PC-9 (cell line): ENCODE results near the gene ANKRD10. TPM values are rescaled to one million over a fixed set of nuclear protein-coding genes. Genes with fewer than 3 reads are reported as not detected.

Source experiments
- BruUV-seq: library from RNA; stranded (reverse); fragments of 400-500 nt; replicated peaks from 2 replicates; lab custom pipeline; 2021; lab: Mats Ljungman, UMichigan
- CTCF ChIA-PET: fragments of 300-600 bp; sonication (Branson Sonifier 250); formaldehyde crosslinking; loops from one replicate; lab custom pipeline; 2022; ENCODE audit warnings: antibody characterized with exemption; lab: Charles Lee
- POLR2A ChIA-PET: fragments of 300-600 bp; sonication (Branson Sonifier 250); formaldehyde crosslinking; loops from one replicate; lab custom pipeline; 2022; ENCODE audit warnings: antibody characterized with exemption; ENCODE audit not compliant: unreplicated experiment; lab: Charles Lee
- DNase-seq, 2 experiments: peaks; one replicate each; pipeline versions ENCODE4 v3.0.0 to v3.0.0-alpha.2; 2015 to 2022; ENCODE audit warnings: mixed read lengths in 1 of 2
- H2AFZ ChIP-seq: fragments of 200-600 bp; sonication (generic); 2 replicates; pipeline ENCODE4 v1.8.1; 2017; ENCODE audit warnings: antibody characterized with exemption
- H3F3A ChIP-seq: fragments of 200-600 bp; sonication (generic); 2 replicates; pipeline ENCODE4 v1.8.1; 2017; ENCODE audit warnings: antibody characterized with exemption, mild to moderate bottlenecking, low read depth; ENCODE audit not compliant: insufficient read depth
- H3K27ac ChIP-seq: fragments of 200-600 bp; sonication (generic); 2 replicates; pipeline ENCODE4 v1.6.1; 2016; ENCODE audit warnings: mixed run types
- H3K27me3 ChIP-seq: fragments of 200-600 bp; sonication (generic); 2 replicates; pipeline ENCODE4 v1.6.1; 2016; ENCODE audit warnings: low read depth, mixed run types; ENCODE audit not compliant: insufficient read depth
- H3K36me3 ChIP-seq: fragments of 200-600 bp; sonication (generic); 2 replicates; pipeline ENCODE4 v1.6.1; 2016; ENCODE audit warnings: low read depth, mixed run types
- H3K4me1 ChIP-seq: fragments of 200-600 bp; sonication (generic); replicated peaks from 2 replicates; pipeline ENCODE4 v1.6.1; 2016; ENCODE audit warnings: mixed run types; ENCODE audit not compliant: insufficient read depth
- H3K4me2 ChIP-seq: fragments of 200-600 bp; sonication (generic); 2 replicates; pipeline ENCODE4 v1.6.1; 2017; ENCODE audit warnings: mixed run types
- H3K4me3 ChIP-seq: fragments of 200-600 bp; sonication (generic); 2 replicates; pipeline ENCODE4 v1.6.1; 2016; ENCODE audit warnings: mixed run types
- H3K79me2 ChIP-seq: fragments of 200-600 bp; sonication (generic); 2 replicates; pipeline ENCODE4 v1.6.1; 2017; ENCODE audit warnings: low read depth, mixed run types
- H3K9me2 ChIP-seq: fragments of 200-600 bp; sonication (generic); 2 replicates; pipeline ENCODE4 v1.8.1; 2017; ENCODE audit warnings: mild to moderate bottlenecking; ENCODE audit not compliant: insufficient read depth
- H3K9me3 ChIP-seq: fragments of 200-600 bp; sonication (generic); 2 replicates; pipeline ENCODE4 v1.8.1; 2016; ENCODE audit warnings: low read depth; ENCODE audit not compliant: insufficient read depth
- H4K20me1 ChIP-seq: fragments of 200-600 bp; sonication (generic); 2 replicates; pipeline ENCODE4 v1.8.1; 2017; ENCODE audit not compliant: insufficient read depth
- EZH2 ChIP-seq: fragments of 200-600 bp; sonication (generic); IDR thresholded peaks from 2 replicates; pipeline ENCODE4 v1.8.0; 2017; ENCODE audit warnings: antibody characterized with exemption, low read depth
- intact Hi-C: fragments of 100-400 bp; cut with micrococcal nuclease; formaldehyde crosslinking; loops from one replicate; pipeline ENCODE4 v1.10.0; 2022; ENCODE audit not compliant: unreplicated experiment
- total RNA-seq: library from RNA; stranded (reverse); gene quantifications from 2 replicates; pipeline ENCODE4 v1.2.3, GENCODE V29; 2021
- TF ChIP-seq, protein P1 (sequence below): fragments of 200-600 bp; sonication (generic); conservative IDR thresholded peaks from 2 replicates; pipeline ENCODE4 v1.6.1; 2017; ENCODE audit warnings: mixed run types, antibody characterized with exemption, mild to moderate bottlenecking, moderate library complexity

ANKRD10 gene
- total RNA-seq, 1 experiment from 2014 or later: 155 TPM

DNA sequence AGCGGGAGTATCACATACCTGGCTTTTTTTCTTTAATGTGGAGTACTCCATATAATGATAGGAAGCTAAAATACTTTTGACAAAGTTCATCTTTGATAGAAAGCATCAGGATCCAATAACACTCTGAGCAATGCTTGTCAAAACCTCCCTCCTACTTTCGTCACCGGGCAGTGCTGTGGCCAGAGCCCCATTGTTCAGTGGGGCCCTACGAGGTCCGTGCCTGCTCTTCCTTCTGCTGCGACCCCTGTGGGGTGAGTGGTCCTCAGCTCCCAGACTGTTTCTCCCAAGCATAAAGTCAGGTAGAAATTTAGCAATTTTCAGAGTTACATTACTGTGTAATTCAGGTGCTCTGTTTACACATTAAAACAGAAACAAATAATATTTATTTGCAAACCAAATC is 51.2 kb downstream of the ANKRD10 start:
- ChIA-PET CTCF (interaction anchor here (0.6 kb wide), 1 partner anchor 48 kb away, joined by 4 read pairs; no protein-coding TSS in a partner anchor), POLR2A (interaction anchor here (0.6 kb wide), 1 partner anchor 151 kb away, joined by 3 read pairs; no protein-coding TSS in a partner anchor)
- BruUV-seq: no TSS peak
- no peaks in the 10 kb centered on the region for H4K20me1 ChIP-seq
- H3K4me1 ChIP-seq: peaks cover 3% of the 10 kb centered on the region; the same call in 1 of the 2 replicates
- H3K4me2 ChIP-seq: no peak overlapping the region
- no peak overlapping the region for H2AFZ ChIP-seq
- peaks cover 11% of the 10 kb centered on the region for H3K79me2 ChIP-seq
- TF ChIP-seq EZH2: no peak
- TF ChIP-seq, protein P1, sequence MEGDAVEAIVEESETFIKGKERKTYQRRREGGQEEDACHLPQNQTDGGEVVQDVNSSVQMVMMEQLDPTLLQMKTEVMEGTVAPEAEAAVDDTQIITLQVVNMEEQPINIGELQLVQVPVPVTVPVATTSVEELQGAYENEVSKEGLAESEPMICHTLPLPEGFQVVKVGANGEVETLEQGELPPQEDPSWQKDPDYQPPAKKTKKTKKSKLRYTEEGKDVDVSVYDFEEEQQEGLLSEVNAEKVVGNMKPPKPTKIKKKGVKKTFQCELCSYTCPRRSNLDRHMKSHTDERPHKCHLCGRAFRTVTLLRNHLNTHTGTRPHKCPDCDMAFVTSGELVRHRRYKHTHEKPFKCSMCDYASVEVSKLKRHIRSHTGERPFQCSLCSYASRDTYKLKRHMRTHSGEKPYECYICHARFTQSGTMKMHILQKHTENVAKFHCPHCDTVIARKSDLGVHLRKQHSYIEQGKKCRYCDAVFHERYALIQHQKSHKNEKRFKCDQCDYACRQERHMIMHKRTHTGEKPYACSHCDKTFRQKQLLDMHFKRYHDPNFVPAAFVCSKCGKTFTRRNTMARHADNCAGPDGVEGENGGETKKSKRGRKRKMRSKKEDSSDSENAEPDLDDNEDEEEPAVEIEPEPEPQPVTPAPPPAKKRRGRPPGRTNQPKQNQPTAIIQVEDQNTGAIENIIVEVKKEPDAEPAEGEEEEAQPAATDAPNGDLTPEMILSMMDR: no peak
- H3K27me3 ChIP-seq: no peaks in the 10 kb centered on the region
- H3K9me2 ChIP-seq: no peaks in the 10 kb centered on the region
- peaks cover 4% of the 10 kb centered on the region; the same call in 1 of the 2 replicates for H3K9me3 ChIP-seq
- no peaks in the 10 kb centered on the region for H3F3A ChIP-seq
- no peak for DNase-seq
- intact Hi-C loops: no loop called here
- no peak overlapping the region for H3K4me3 ChIP-seq
- no peaks in the 10 kb centered on the region for H3K36me3 ChIP-seq
- H3K27ac ChIP-seq: no peak overlapping the region

- CTCF ChIA-PET: no interaction called here
- H3K9me2 ChIP-seq: no peaks in the 10 kb centered on the region
- peaks cover 10% of the 10 kb centered on the region for H3K9me3 ChIP-seq
- intact Hi-C loops: no loop called here
- H3K4me3 ChIP-seq: no peak overlapping the region
- DNase-seq: no peak
- no peak overlapping the region for H3K27ac ChIP-seq
- POLR2A ChIA-PET: interaction anchor here (0.7 kb wide), 1 partner anchor 1040 kb away, joined by 6 read pairs; no protein-coding TSS in a partner anchor
- no peaks in the 10 kb centered on the region for H3K36me3 ChIP-seq
- H3K79me2 ChIP-seq: no peaks in the 10 kb centered on the region
- no peaks in the 10 kb centered on the region for H4K20me1 ChIP-seq
- H3K4me2 ChIP-seq: no peak overlapping the region
- no peaks in the 10 kb centered on the region for H3K27me3 ChIP-seq
- H3K4me1 ChIP-seq: no peaks in the 10 kb centered on the region
- H3F3A ChIP-seq: no peaks in the 10 kb centered on the region
- no TSS peak for BruUV-seq
- H2AFZ ChIP-seq: no peak overlapping the region
- TF ChIP-seq, protein P1: no peak
- no peak for TF ChIP-seq EZH2
Observed at GRCh38 chr13:110860983-110861382, 53.9 kb downstream of the ANKRD10 start.

DNA sequence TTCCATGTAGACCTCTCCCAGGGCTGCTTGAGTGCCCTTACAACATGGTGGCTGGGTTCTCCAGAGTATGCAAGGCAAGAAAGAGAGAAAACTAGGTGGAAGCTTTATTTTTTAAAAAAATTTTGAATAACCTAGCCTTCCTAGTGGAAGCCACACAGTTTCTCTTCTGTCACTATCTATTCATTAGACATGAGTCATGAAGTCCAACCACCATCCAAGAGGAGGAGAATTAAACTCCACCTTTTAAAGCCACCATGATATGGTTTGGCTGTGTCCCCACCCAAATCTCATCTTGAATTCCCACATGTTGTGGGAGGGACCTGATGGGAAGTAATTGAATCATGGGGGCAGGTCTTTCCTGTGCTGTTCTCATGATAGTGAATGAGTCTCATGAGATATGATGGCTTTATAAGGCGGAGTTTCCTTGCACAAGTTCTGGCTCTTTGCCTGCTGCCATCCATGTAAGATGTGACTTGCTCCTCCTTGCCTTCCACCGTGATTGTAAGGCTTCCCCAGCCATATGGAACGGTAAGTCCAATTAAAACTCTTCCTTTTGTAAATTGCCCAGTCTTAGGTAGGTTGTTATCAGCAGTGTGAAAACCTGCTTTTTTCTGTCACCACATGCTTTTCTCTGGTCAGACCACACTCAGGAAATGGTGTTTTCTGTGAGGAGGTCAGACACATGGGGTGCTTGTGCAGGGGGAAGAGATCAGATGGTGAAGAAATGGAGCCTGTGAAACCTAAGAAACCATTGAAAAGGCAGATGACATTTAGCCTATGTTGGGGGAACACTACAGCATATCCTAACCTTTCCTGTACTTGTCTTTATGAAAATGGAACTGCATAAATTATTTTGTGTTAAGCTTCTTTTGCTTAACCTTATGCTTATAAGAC is 57.7 kb downstream of the ANKRD10 start:
- Histone ChIP-seq H3K4me3 (no peak overlapping the region), H3K4me2 (no peak overlapping the region), H3K27me3 (no peaks in the 10 kb centered on the region), H3K9me2 (no peaks in the 10 kb centered on the region), H4K20me1 (no peaks in the 10 kb centered on the region), H3F3A (no peaks in the 10 kb centered on the region), H3K4me1 (no peaks in the 10 kb centered on the region), H3K36me3 (no peaks in the 10 kb centered on the region), H2AFZ (no peak overlapping the region), H3K79me2 (no peaks in the 10 kb centered on the region), H3K9me3 (peaks cover 9% of the 10 kb centered on the region), H3K27ac (no peak overlapping the region)
- no peak for DNase-seq
- no TSS peak for BruUV-seq
- POLR2A ChIA-PET: no interaction called here
- TF ChIP-seq, protein P1: no peak
- TF ChIP-seq EZH2: no peak
- intact Hi-C loops: no loop called here
- CTCF ChIA-PET: no interaction called here
